Fibroblast of lung (primary cell): Measurements from ENCODE around the gene C1GALT1.

Source experiments
- EZH2 ChIP-seq: IDR thresholded peaks from 2 replicates; pipeline ENCODE4 v1.5.1; 2012; ENCODE audit warnings: low read length, control low read depth, mild to moderate bottlenecking; ENCODE audit errors: missing control alignments
- TF ChIP-seq, protein P1 (sequence below), 2 donors: IDR thresholded peaks in 1 of 2; conservative IDR thresholded peaks in 1 of 2; 1 replicate in 1 of 2; 2 replicates in 1 of 2; pipeline ENCODE4 v1.5.1; 2011 to 2012; ENCODE audit warnings: low read length in 2 of 2, control low read depth in 1 of 2, inconsistent platforms in 1 of 2, low read depth in 1 of 2, mild to moderate bottlenecking in 1 of 2

DNA sequence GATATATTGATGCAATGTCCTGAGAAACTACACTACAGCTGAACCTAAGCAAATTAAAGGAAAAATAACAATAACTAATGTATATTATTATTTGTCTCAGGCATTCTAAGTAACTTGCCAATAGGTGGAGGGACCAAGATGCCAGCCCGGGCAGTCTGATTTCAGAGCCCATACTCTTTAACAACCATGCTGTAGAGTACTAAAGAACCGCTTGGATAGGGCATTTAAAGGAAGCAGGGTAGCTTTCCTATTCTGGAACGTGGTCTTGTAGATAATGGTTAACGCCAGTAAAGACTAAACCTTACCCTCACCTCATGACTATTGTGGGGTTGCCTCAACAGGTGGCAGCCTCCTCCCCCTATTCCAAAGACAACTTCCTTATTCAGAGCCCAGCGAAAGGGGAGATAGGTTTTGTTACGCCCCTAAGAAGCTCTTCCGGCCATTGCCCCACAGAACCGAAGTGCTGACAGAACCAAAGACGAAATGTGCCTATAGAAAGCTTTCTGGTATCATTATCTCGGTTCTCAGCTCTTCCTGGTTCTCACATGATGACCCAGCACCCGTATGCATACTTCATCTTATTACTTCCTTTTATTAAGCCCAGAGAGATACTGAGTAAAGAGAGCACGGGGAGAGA is 707 bp upstream of the C1GALT1 start:
- TF ChIP-seq, protein P1, sequence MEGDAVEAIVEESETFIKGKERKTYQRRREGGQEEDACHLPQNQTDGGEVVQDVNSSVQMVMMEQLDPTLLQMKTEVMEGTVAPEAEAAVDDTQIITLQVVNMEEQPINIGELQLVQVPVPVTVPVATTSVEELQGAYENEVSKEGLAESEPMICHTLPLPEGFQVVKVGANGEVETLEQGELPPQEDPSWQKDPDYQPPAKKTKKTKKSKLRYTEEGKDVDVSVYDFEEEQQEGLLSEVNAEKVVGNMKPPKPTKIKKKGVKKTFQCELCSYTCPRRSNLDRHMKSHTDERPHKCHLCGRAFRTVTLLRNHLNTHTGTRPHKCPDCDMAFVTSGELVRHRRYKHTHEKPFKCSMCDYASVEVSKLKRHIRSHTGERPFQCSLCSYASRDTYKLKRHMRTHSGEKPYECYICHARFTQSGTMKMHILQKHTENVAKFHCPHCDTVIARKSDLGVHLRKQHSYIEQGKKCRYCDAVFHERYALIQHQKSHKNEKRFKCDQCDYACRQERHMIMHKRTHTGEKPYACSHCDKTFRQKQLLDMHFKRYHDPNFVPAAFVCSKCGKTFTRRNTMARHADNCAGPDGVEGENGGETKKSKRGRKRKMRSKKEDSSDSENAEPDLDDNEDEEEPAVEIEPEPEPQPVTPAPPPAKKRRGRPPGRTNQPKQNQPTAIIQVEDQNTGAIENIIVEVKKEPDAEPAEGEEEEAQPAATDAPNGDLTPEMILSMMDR (conservative IDR thresholded peaks at IDR 0.05 in 1 of 2, IDR thresholded peaks at IDR 0.05 in 1 of 2; ENCODE audit: low read depth in 1 of 2, low read length in 2 of 2): no peak
- no peak for TF ChIP-seq EZH2
